GM23338 (cell line): ENCODE results near the gene OPTN.

Experiments used
- CREB1 ChIP-seq: fragments of 250-450 bp; sonication (Bioruptor Pico); IDR thresholded peaks from 2 replicates; pipeline ENCODE4 v1.5.0; 2020; ENCODE audit warnings: low read depth, mild to moderate bottlenecking, moderate library complexity
- CTCF ChIP-seq, 2 experiments: fragments of 200-600 bp in 1 of 2; sonication (generic) in 1 of 2; conservative IDR thresholded peaks; 2 replicates each; pipeline versions ENCODE4 v1.5.1 to v1.6.1; 2016 to 2017; ENCODE audit warnings: antibody characterized with exemption in 2 of 2, low read depth in 2 of 2, mild to moderate bottlenecking in 2 of 2, moderate library complexity in 1 of 2
- EZH2 ChIP-seq: fragments of 200-600 bp; sonication (generic); IDR thresholded peaks from one replicate; pipeline ENCODE4 v1.8.0; 2017; ENCODE audit warnings: antibody characterized with exemption, mild to moderate bottlenecking, low read depth; ENCODE audit not compliant: unreplicated experiment
- EZH2phosphoT487 ChIP-seq: fragments of 200-600 bp; sonication (generic); IDR thresholded peaks from one replicate; pipeline ENCODE4 v1.8.1; 2018; ENCODE audit warnings: antibody characterized with exemption; ENCODE audit not compliant: unreplicated experiment
- POLR2AphosphoS5 ChIP-seq: IDR thresholded peaks from 2 replicates; pipeline ENCODE4 v1.6.1; 2016; ENCODE audit warnings: antibody characterized with exemption, low read depth
- ZNF331 ChIP-seq: fragments of 250-450 bp; sonication (Bioruptor Pico); IDR thresholded peaks from 2 replicates; pipeline ENCODE4 v1.5.0; 2020; ENCODE audit warnings: low read depth, mild to moderate bottlenecking, moderate library complexity

- TF ChIP-seq EZH2: no peak
- no peak for TF ChIP-seq CTCF (conservative IDR thresholded peaks at IDR 0.05; ENCODE audit: low read depth in 2 of 2)
- TF ChIP-seq ZNF331: no peak
- TF ChIP-seq EZH2phosphoT487: no peak
- TF ChIP-seq CREB1 (CRISPR knock-in tag): no peak
- TF ChIP-seq POLR2AphosphoS5: no peak
These were observed 659 bp downstream of the OPTN start for GRCh38 chr10:13100349-13101294.
